Pulmonary artery endothelial cell (primary cell): ENCODE measurements around the gene C4orf50. TPM values are rescaled to one million over a fixed set of nuclear protein-coding genes. Genes with fewer than 3 reads are reported as not detected.

Experiments used
- DNase-seq: peaks from one replicate; pipeline ENCODE4 v3.0.0-alpha.2; 2011; ENCODE audit warnings: low read depth, low spot score
- total RNA-seq: library from RNA; depleted of rRNA; stranded (reverse); fragments of >200 nt; gene quantifications from 2 replicates; pipeline ENCODE4 v1.2.3, GENCODE V29; 2014

Gene C4orf50
- not detected in 2 replicates for total RNA-seq

- no peak for DNase-seq
These were observed at the start of gene C4orf50 for GRCh38 chr4:6018331-6018730. Gene C4orf50, minus strand, starts transcription at chr4:6018431.

GRCh38 chr4:6065934-6066590 is 47.8 kb upstream of the C4orf50 start:
- DNase-seq: no peak

GRCh38 chr4:6065166-6065565 is 46.9 kb upstream of the C4orf50 start:
- DNase-seq: no peak

DNA sequence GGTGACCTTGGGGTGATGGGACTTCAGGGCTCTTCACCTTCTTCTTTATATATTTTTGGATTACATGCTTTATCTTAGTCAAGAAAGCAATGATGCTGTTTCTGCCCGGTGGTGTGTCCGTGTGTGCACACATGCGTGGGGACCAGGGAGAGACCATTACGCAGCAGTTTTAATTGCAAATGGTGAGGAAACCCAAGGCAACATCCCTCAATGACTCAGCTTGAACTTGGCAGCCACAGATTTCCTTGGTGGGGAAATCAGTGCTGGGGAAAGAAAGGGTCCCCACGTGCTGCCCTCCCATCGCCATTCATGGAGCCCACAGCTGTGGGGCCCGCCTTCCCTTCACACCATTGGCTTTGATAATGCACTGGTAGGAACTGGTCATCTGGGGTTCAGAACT is 46.2 kb upstream of the C4orf50 start:
- DNase-seq: no peak

DNA sequence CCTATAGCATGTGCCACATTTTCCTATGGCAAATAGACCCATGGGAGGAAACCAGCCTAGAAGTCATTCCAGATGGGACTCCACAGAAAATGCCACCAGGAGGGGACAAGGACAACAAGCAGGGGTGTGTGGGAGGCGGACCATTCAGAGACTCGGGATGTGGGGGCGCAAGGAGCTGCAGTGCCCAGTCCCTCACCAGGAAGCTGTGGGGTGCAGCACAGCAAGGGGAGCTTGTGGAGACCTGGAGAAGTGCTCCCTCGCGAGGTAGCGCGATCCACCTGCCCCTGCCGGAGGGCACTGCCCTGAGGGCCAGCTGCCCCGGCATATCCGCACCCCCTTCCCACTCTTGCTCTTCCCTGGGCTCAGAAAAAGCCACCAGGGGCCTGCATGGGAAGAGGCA is 45.5 kb upstream of the C4orf50 start:
- no peak for DNase-seq

GRCh38 chr4:6062133-6062532 is 43.9 kb upstream of the C4orf50 start:
- no peak for DNase-seq

DNA sequence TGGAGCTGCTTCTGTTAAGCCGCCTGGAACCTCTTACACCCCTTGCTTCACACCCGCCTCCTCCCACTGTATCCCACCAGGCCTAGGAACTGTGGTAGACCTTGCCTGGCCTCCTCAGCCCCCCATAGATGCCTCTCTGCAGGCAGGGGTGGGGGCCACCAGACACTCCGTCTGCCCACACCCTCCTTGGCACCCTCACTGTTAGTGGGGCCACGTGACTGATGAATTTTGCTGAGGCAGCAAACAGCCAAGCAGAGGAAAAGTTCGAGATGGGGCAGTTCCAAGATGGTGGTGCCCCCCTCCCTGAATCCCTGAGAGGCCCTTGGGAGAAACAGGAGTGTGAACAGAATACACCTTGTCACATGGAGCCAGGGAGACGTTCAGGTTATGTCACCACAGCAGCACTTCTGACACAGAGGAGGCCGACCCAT is 41.2 kb upstream of the C4orf50 start:
- DNase-seq: no peak

- DNase-seq: no peak
These were observed 40.5 kb upstream of the C4orf50 start for GRCh38 chr4:6058531-6059374.

GRCh38 chr4:6056976-6057766 is 38.9 kb upstream of the C4orf50 start:
- DNase-seq: no peak

DNA sequence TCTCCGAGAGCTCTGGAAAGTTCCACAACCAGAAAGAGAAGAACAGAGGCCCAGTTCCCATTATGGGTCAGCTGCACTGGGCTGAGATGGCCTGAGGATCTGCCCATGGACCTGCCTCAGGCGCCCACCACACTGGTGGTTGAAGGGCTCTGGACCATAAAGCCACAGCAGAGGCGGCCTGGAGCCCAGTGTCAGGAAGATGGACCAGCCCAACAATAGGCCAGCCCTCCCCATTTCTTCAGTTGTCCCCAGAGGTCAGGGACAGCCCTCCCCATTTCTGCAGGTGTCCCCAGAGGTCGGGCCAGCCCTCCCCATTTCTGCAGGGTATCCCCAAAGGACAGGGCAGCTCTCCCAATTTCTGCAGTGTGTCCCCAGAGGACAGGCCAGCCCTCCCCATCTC is 37.2 kb upstream of the C4orf50 start:
- DNase-seq: no peak

- no peak for DNase-seq
These were observed 36.8 kb upstream of the C4orf50 start for GRCh38 chr4:6055030-6055429.

- DNase-seq: no peak
These were observed 36.1 kb upstream of the C4orf50 start for GRCh38 chr4:6054162-6054922.

DNA sequence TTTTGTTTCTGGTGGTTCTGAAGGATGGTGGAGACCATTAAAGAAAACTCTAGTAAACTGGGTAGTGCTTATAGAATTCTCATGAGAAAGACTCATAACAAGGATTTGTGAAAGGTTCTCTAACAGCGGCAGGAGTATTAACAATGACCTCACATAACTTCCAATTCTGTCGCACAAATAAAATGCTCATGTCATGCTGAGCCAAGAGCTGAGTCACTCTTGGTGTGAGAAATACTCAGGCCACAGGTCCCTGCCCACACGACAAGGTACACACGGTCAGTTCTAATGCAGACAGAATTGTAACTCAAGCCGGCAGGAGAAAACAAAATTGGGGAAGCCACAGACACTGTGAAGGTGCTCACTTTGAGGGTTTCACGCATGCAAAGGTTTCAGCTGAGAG is 34.4 kb upstream of the C4orf50 start:
- DNase-seq: no peak

GRCh38 chr4:6050551-6050950 is 32.3 kb upstream of the C4orf50 start:
- DNase-seq: no peak

DNA sequence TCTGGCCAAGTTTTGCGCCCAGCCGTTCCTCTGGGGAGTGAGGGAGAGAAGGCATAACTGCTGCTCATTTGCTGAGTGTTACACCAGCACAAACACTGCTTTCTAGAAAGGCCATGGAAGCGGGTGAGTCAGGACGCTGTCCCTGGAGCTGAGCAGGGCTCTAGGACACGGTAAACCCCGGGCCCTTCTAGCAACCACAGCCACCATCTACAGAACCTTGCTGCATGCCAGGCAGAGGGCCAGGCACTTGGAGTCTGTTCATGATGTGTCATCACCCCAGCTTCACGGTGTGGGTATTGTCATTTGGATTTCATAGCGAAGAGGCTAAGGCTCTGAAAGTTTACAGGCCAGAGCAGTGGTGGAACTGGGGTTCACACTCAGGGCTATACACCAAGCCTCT is 31.8 kb upstream of the C4orf50 start:
- no peak for DNase-seq

- DNase-seq: no peak
These were observed 31.0 kb upstream of the C4orf50 start for GRCh38 chr4:6049278-6049677.

DNA sequence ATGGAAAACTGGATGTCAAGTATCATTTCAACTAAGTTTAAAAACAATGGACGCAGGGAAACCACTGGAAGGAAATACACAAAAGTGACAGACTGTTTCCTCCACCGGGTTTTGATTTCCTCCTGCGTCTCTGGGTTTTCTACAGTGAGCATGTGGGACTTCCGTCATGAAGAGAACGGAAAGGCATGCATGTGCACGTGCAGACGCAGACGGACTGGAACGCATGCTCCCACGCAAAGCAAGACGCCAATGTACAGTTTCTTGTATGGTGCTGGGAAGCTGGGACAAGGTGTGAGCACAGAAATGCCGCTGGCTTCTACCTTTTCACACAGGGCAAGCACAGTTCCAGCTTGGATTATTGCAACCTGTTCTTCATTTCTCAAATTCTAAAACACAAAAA is 30.3 kb upstream of the C4orf50 start:
- DNase-seq: no peak

DNA sequence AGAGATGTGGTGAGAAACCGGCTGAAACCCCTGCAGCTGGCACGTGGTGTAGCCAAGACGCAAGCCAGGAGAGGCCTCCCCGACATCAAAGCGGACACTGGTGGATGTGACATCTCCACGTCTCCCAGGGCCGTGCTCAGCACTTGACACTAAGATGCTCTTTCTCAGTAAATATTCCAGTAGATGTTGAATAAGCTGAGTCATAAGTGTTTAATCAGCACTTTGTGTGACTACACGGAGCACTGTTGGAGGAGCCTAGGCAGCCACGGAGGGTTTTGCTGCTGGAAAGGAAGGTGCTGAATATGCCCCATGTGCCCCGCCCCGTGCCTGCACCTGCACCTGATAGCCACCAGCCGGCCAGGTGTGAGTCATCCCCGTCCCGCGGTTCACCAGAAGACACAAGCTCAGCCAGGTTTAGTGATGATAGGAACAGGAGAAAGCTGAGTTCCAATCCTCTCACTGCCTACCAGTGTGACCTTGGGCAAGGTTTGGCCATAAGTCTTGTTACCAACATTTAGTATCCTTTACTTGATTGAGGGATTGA is 29.0 kb upstream of the C4orf50 start:
- no peak for DNase-seq

- DNase-seq: no peak
These were observed 28.4 kb upstream of the C4orf50 start for GRCh38 chr4:6046526-6047129.

GRCh38 chr4:6044805-6045204 is 26.6 kb upstream of the C4orf50 start:
- no peak for DNase-seq

GRCh38 chr4:6044276-6044675 is 26.0 kb upstream of the C4orf50 start:
- no peak for DNase-seq
